ENCODE measurements around the gene DENND1A. TPM values are rescaled to one million over a fixed set of nuclear protein-coding genes. Genes with fewer than 3 reads are reported as not detected.

DENND1A gene
- total and polyA plus RNA-seq, 2 experiments from 2014 or later: 13.1 to 28.7 TPM

- TF ChIP-seq ZNF462 (CRISPR knock-in tag; IDR thresholded peaks at IDR 0.05) (no peak), ZNF331 (CRISPR knock-in tag; IDR thresholded peaks at IDR 0.05; ENCODE audit: low read depth) (no peak)
Measured at GRCh38 chr9:123649909-123650308, 280.0 kb downstream of the DENND1A start (continued).

GRCh38 chr9:123647145-123647544 is 282.8 kb downstream of the DENND1A start:
- DNase-seq (ENCODE audit: low spot score) (no peak), ATAC-seq (no peak)
- Mint-ChIP-seq H3K36me3 (ENCODE audit: low read depth) (peaks cover 7% of the 10 kb centered on the region; the same call in 2 of the 3 replicates), H3K27me3 (ENCODE audit: insufficient read depth, low read depth, poor library complexity) (no peaks in the 10 kb centered on the region), H3K4me1 (peaks cover 11% of the 10 kb centered on the region; the same call in 2 of the 3 replicates), H3K27ac (no peak overlapping the region), H3K4me3 (no peak overlapping the region), H3K9me3 (no peaks in the 10 kb centered on the region)
- H3K36me3 ChIP-seq (ENCODE audit: insufficient read depth): no peaks in the 10 kb centered on the region
- no peak overlapping the region for H2AFZ ChIP-seq
- H3K9me2 ChIP-seq (ENCODE audit: insufficient read depth): no peaks in the 10 kb centered on the region
- no peak for TF ChIP-seq JUNB (IDR thresholded peaks at IDR 0.05; ENCODE audit: unreplicated experiment)
- TF ChIP-seq REST (IDR thresholded peaks at IDR 0.05; ENCODE audit: unreplicated experiment): no peak
- TF ChIP-seq STAT1 (IDR thresholded peaks at IDR 0.05; ENCODE audit: unreplicated experiment): no peak
- TF ChIP-seq EZH2phosphoT487 (IDR thresholded peaks at IDR 0.05; ENCODE audit: unreplicated experiment): no peak
- TF ChIP-seq, protein P1, sequence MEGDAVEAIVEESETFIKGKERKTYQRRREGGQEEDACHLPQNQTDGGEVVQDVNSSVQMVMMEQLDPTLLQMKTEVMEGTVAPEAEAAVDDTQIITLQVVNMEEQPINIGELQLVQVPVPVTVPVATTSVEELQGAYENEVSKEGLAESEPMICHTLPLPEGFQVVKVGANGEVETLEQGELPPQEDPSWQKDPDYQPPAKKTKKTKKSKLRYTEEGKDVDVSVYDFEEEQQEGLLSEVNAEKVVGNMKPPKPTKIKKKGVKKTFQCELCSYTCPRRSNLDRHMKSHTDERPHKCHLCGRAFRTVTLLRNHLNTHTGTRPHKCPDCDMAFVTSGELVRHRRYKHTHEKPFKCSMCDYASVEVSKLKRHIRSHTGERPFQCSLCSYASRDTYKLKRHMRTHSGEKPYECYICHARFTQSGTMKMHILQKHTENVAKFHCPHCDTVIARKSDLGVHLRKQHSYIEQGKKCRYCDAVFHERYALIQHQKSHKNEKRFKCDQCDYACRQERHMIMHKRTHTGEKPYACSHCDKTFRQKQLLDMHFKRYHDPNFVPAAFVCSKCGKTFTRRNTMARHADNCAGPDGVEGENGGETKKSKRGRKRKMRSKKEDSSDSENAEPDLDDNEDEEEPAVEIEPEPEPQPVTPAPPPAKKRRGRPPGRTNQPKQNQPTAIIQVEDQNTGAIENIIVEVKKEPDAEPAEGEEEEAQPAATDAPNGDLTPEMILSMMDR (conservative IDR thresholded peaks at IDR 0.05; ENCODE audit: low read depth in 2 of 2): no peak
- no peak for TF ChIP-seq ETS1 (IDR thresholded peaks at IDR 0.05)
- no peak for TF ChIP-seq EZH2 (IDR thresholded peaks at IDR 0.05; ENCODE audit: low read depth, unreplicated experiment)
- no peak for TF ChIP-seq NANOG (IDR thresholded peaks at IDR 0.05; ENCODE audit: borderline replicate concordance)
- TF ChIP-seq ZNF331 (CRISPR knock-in tag; IDR thresholded peaks at IDR 0.05; ENCODE audit: low read depth): no peak
- no peaks in the 10 kb centered on the region for H3F3A ChIP-seq (replicated peaks; ENCODE audit: low read depth)
- H3K4me3 ChIP-seq: no peak overlapping the region
- H3K4me1 ChIP-seq (ENCODE audit: insufficient read depth): peaks cover 7% of the 10 kb centered on the region; the same call in 1 of the 2 replicates
- H3K4me2 ChIP-seq: no peak overlapping the region
- no peaks in the 10 kb centered on the region for H3K27me3 ChIP-seq (ENCODE audit: insufficient read depth)
- H3K79me2 ChIP-seq (replicated peaks; ENCODE audit: insufficient read depth): no peaks in the 10 kb centered on the region
- H4K20me1 ChIP-seq (replicated peaks; ENCODE audit: insufficient read depth): no peaks in the 10 kb centered on the region; the same call in 1 of the 2 replicates
- H3K27ac ChIP-seq (ENCODE audit: low read depth): no peak overlapping the region
